Activated naive CD4-positive, alpha-beta T cell treated with anti-CD3 and anti-CD28 coated beads, Interleukin-2, amount 50 U/mL, for 16 hours (primary cell): ENCODE results near the gene CFAP74.

ENCODE experiments used
- DNase-seq: peaks from one replicate; pipeline ENCODE4 v3.0.0-alpha.2; 2020

Gene CFAP74

GRCh38 chr1:1926886-1927660 lies 76.5 kb downstream of the CFAP74 start:
- no peak for DNase-seq

- DNase-seq, result no peak
These were observed 77.2 kb downstream of the CFAP74 start for GRCh38 chr1:1926346-1926811.

DNA sequence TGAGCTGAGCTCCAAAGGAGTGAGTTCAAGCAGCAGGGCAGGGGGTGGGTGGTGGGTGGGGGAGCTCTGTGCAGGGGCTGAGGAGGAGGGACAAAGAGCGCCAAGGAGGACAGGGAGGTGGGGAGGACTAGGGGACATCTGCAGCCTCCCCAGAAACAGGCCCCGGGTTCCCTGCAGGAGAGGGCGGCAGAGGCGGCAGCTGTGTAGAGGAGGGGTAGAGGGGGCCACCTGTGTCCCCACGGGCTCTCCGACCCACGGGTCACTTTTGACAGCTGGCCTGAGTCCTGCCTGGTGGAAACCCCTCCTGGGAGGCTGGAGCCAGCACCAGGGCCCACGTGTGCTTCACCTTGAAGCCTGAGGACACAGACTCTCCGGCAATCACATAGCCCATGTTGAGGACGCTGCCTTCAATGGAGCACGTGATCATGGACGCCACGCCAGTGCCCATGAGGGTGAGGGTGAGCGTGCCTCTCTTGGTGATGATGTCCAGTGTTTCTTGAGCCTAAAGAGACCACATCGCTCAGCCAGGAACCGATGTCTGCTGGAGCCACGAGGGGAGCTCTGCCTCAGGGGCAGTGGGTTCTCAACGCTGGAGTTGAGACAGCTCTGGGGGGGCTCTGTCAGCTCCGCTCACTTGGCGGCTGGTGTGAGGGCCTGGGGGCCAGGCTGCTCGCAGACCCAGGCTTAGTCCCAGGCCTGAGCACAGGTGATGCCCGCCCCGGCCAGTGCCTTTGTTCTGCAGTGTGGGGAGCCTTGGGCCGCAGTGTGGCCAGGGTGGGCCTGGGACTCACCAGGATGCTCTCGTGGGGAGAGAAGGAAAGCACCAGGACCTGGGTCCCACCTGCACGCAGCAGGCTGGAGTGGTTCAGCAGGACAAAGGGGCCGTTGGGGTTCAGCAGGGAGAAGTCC lies 77.9 kb downstream of the CFAP74 start:
- DNase-seq, result no peak

GRCh38 chr1:1924849-1925248 lies 78.7 kb downstream of the CFAP74 start:
- DNase-seq, result no peak

GRCh38 chr1:1924386-1924785 lies 79.2 kb downstream of the CFAP74 start:
- DNase-seq, result no peak

DNA sequence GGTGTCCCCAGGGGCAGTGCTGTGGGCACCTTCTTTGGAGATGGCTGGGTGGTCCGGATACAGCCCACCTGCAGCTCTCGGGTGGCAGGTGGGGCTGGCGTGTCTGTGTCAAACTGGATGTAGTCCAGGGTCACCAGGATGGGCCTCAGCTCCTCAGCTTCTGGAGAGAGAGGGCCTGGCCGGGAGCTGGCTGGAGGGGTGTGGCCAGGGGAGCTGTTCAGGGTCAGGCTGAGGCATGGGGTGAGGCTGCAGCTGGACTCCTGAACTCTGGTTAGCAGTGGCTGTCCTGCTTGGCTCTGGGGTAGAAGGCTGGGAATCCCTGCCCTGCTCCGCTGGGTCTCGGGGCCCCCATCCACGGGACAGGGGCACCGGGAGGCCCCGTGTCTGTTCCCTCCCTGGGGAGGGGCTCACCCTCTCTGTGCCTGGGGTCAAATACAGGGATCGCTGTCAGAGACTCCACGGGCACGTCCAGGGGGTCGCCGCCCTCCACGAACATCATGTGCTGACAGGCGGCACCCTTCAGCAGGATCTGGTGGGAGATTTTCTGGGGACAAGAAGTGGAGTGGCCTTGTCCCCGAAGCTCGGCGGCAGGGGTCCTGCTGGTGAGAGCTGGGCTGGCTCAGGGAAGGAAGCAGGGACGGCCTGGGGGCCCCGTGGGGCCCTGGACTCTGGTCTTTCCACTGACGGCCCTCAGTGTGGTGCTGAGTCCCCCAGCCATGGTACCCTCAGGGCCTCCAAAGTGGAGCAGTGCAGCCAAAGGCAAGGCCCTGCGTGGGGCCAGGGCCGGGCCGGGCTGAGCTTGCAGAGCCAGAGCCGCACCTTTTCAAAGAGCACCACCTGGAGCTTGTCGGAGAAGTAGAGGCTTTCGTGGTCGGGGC lies 80.4 kb downstream of the CFAP74 start:
- no peak for DNase-seq

- DNase-seq, result no peak
These were observed 81.0 kb downstream of the CFAP74 start for GRCh38 chr1:1922702-1922955.

DNA sequence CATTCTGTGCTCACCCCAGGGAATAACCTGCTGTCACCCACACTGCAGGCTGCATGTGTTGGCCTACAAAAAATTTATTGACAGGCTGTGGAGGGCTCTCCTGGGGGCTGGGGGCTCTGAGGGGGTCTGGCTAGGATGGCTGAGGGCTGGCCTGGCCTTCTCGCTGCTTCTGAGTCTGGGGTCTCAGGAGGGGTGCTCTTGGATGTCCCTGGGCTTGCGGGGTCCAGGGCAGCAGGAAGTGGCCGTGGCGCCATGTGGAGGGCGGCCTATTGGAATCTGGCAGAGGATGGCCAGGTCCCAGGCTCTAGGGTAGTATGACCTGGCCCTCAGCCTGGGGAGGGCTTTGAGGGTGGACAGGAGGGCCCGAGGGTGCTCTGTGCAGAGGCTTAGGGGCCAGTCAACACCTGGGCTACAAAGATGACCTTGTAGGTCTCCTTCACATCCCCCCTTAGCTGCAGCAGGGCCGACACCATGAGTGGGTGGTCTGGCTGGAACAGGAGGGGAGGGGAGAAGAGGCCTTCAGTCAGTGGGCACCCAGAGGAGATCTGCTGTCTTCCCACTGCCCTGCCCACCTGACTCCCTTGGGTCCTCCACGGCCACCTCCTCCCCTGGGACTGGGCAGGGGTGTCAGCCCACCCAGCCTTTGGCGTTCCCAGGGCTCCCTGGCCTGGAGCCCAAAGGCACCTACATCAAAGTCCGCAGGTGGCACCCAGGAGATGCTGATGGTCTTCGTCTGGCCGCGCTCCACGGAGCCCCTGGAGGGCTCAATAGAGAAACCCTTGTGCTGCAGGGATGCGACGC lies 81.5 kb downstream of the CFAP74 start:
- no peak for DNase-seq

DNA sequence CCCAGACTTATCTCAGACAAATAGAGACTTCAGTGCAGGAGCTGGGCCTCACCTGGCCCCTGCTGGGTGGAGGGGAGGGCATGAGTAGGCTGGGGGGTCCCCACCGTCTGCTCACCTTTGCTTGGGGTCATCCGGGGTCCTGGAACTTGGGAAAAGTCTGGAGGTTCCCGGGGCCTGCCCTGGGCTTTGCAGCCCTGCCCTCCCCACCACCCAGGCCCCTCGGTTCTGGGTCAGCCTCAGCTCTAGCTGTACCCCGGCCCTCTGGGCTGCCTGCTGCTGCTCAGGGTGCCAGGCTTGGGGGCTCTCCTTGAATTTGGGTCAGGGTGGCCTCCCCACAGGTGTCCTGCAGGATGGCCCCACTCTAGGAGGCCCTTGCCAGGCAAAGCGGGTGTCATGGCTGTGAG lies 82.1 kb downstream of the CFAP74 start:
- DNase-seq, result no peak

DNA sequence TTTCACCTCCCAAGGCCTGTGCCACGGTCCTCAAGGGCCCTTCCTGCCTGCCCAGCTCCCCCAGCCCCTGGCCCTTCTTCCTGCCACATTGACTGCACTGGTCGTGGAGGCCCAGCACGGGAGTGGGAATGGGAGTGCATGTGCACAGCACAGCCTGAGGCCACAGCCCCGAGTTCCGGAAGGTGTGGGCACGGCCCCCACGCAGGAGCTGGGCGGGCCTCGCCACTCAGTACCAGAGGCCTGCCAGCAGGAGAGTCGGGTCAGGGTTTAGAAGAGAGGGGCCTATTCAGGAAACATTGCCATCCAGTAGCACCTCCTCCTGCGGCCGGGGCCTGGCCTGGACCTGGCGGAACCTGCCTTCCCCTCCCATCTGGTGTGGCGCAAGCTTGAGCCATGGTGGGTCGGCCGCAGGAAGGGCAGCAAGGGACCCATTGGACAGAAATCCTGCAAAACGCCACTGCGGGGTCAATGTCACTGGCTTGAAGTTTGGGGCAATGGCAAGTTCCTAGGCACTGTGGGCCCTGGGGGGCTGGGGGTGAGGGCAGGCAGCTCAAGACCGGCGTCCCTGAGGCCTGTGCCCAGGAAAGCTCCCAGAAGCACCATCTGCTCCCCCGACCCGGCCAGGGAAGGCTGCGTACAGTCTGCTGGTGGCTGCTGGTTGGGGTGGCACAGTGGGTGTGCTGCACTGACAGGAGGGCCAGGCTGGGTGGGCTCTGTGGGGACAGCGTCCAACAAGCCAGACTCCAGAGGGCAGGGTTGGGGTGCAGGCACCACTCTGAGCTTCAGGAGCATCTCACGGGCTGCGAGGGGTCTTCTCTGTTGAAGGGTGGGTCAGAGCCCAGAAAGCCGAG lies 82.8 kb downstream of the CFAP74 start:
- no peak for DNase-seq

- DNase-seq, result no peak
These were observed 83.5 kb downstream of the CFAP74 start for GRCh38 chr1:1920057-1920607.

GRCh38 chr1:1919304-1920056 lies 84.1 kb downstream of the CFAP74 start:
- peak; percentile 99 for DNase-seq

GRCh38 chr1:1918901-1919303 lies 84.7 kb downstream of the CFAP74 start, which contains the start of gene TMEM52:
Gene TMEM52 (minus strand): TSS chr1:1919279. CDS start chr1:1919265, 14 bp downstream.
- DNase-seq, result no peak

GRCh38 chr1:1917995-1918900 lies 85.3 kb downstream of the CFAP74 start:
- no peak for DNase-seq

DNA sequence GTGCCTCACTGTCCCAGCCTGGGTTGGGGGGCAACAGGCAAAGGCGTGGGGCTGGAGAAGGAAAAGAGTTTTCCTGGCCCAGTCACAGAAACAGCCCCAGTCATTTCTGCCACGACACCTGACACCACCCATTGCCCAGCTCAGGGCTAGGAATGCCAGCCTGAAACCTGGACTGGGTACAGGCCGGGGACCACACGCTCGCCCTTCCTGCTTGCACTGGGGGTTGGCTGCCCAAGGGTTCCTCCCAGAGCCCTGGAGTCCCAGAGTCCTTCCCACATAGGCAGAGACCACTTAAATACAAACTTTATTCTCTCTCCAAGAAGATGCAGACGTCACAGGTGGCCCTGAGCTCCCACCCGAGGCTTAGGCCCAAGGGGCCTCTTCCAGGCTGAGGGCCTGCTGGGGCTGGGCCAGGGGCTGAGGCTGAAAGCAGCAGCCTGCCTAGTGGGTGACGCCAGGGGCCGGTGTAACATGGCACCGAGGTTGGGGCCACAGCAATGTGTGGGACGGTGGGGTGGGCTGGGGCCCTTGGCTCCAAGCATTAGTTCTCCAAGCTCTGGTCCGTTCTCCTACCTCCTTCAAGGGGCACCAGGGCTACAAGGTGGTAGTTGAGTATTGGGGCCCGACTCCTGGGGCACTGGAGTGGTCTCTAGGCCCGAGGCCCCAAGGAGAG lies 86.1 kb downstream of the CFAP74 start:
- no peak for DNase-seq

- no peak for DNase-seq
These were observed 86.7 kb downstream of the CFAP74 start for GRCh38 chr1:1916851-1917251.

DNA sequence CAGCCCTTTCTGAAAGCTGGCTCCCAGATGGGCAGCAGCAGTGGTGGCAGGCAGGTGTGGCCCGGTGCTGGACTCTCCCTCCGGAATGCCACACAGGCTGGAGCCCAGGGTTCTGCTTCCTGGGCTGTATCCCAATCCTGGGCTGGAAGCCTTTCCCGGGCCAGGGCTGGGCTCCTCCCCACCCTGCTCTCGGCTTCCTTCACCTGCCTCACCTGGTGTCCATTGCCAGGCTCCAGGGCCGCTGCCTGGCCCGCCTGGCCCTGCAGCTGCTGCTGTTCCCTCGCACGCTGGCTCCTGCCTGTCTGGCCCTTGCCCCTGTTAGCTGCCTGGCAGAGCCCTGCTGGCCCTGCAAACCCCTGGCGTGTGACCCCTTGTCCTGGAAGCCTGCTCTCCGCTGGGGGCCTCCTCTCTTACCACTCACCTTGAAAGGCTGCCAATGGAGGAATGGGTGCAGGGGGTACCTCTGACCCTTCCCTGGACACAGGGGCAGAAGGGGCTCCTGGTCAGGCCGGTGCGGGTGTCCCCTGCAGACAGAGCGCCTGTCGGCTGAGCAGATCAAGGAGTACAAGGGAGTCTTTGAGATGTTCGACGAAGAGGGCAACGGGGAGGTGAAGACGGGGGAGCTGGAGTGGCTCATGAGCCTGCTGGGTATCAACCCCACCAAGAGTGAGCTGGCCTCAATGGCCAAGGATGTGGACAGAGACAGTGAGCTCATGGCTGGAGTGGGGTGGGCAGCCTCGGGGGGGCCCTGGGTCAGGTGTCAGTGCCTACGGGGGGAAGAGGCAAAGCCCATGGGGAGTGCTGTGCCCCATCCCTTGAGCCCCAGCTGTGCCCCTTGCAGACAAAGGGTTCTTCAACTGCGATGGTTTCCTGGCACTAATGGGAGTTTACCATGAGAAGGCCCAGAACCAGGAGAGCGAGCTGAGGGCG lies 87.4 kb downstream of the CFAP74 start:
- no peak for DNase-seq
